GM12878 (cell line): Measurements from ENCODE around the gene GIMAP8. TPM values are rescaled to one million over a fixed set of nuclear protein-coding genes. Genes with fewer than 3 reads are reported as not detected.

Experiments
- ATAC-seq: fragments of 200-7000 bp; cut with Tn5 transposase; 3 replicates; pipeline ENCODE4 v1.9.1; 2020; ENCODE audit warnings: mild to moderate bottlenecking, moderate library complexity
- BruUV-seq: library from RNA; stranded (reverse); fragments of 400-500 nt; replicated peaks from 2 replicates; lab custom pipeline; 2021; lab: Mats Ljungman, UMichigan
- CTCF ChIA-PET: fragments of 300-600 bp; sonication (Branson Sonifier 250); formaldehyde crosslinking; extraction: SDS; loops from one replicate; lab custom pipeline; 2021; ENCODE audit warnings: inconsistent platforms; lab: Yijun Ruan, JAX
- POLR2A ChIA-PET: fragments of 350-600 bp; formaldehyde crosslinking; extraction: SDS; loops from one replicate; lab custom pipeline; 2021; ENCODE audit warnings: inconsistent platforms; lab: Charles Lee
- RAD21 ChIA-PET: fragments of 300-600 bp; sonication (Branson Sonifier 250); formaldehyde crosslinking; loops from one replicate; lab custom pipeline; 2023; ENCODE audit warnings: antibody characterized with exemption; ENCODE audit not compliant: unreplicated experiment; lab: Charles Lee
- SMC1A ChIA-PET: fragments of 300-600 bp; sonication (Branson Sonifier 250); formaldehyde crosslinking; loops from one replicate; lab custom pipeline; 2023; ENCODE audit not compliant: unreplicated experiment, uncharacterized antibody; lab: Charles Lee
- DNase-seq: peaks from one replicate; pipeline ENCODE4 v3.0.0-alpha.2; 2011; ENCODE audit warnings: low read depth, low spot score
- FAIRE-seq: peaks from 3 replicates; lab custom pipeline; 2011; peaks lifted over from hg19 to GRCh38; lab: Jason Lieb, UNC
- H2AFZ ChIP-seq: 2 replicates; pipeline ENCODE4 v1.6.0; 2011; ENCODE audit warnings: low read depth, low read length, control low read depth; ENCODE audit not compliant: control insufficient read depth
- H3K27ac ChIP-seq: 2 replicates; pipeline ENCODE4 v1.5.1; 2011; ENCODE audit warnings: control low read depth; ENCODE audit not compliant: control insufficient read depth, insufficient read depth
- H3K27me3 ChIP-seq, 2 experiments: replicated peaks in 1 of 2; 2 replicates each; pipeline versions ENCODE4 v1.6.0 to v1.6.1; 2011; ENCODE audit warnings: low read length in 1 of 2; ENCODE audit not compliant: control insufficient read depth in 2 of 2, insufficient read depth in 2 of 2
- H3K36me3 ChIP-seq, 2 experiments: 2 replicates each; pipeline ENCODE4 v1.5.1; 2011; ENCODE audit warnings: low read length in 1 of 2; ENCODE audit not compliant: control insufficient read depth in 2 of 2, insufficient read depth in 2 of 2
- H3K4me1 ChIP-seq: 2 replicates; pipeline ENCODE4 v1.6.1; 2011; ENCODE audit warnings: mild to moderate bottlenecking, low read length, moderate library complexity, mixed read lengths; ENCODE audit not compliant: control insufficient read depth, insufficient read depth
- H3K4me2 ChIP-seq: 2 replicates; pipeline ENCODE4 v1.6.0; 2011; ENCODE audit warnings: control low read depth; ENCODE audit not compliant: control insufficient read depth, insufficient read depth
- H3K4me3 ChIP-seq: fragments of 200-600 bp; sonication (generic); 2 replicates; pipeline ENCODE4 v1.5.1; 2016
- H3K79me2 ChIP-seq: 2 replicates; pipeline ENCODE4 v1.6.0; 2011; ENCODE audit warnings: low read length; ENCODE audit not compliant: control insufficient read depth, insufficient read depth
- H3K9ac ChIP-seq: 2 replicates; pipeline ENCODE4 v1.8.0; 2011; ENCODE audit warnings: low read length, control low read depth, mixed read lengths; ENCODE audit not compliant: control insufficient read depth, insufficient read depth
- H3K9me3 ChIP-seq: replicated peaks from 3 replicates; pipeline ENCODE4 v1.5.1; 2011; ENCODE audit warnings: mild to moderate bottlenecking, low read length; ENCODE audit not compliant: control insufficient read depth, insufficient read depth
- H4K20me1 ChIP-seq: 2 replicates; pipeline ENCODE4 v1.6.0; 2011; ENCODE audit not compliant: control insufficient read depth, insufficient read depth
- CHD2 ChIP-seq: IDR thresholded peaks from 2 replicates; pipeline ENCODE4 v1.6.1; 2011; ENCODE audit warnings: low read depth, low read length, improper control_type of control experiment, borderline replicate concordance
- HDGF ChIP-seq: fragments of 450-650 bp; IDR thresholded peaks from 2 replicates; pipeline ENCODE4 v1.6.1; 2016; ENCODE audit warnings: antibody characterized with exemption
- MEF2B ChIP-seq: fragments of 450-650 bp; IDR thresholded peaks from 2 replicates; pipeline ENCODE4 v1.6.1; 2018; ENCODE audit warnings: mild to moderate bottlenecking, moderate library complexity; ENCODE audit not compliant: partially characterized antibody, poor library complexity, severe bottlenecking
- SIN3A ChIP-seq: IDR thresholded peaks from 2 replicates; pipeline ENCODE4 v1.6.1; 2012; ENCODE audit warnings: low read depth, low read length, improper control_type of control experiment
- YY1 ChIP-seq: IDR thresholded peaks from 2 replicates; pipeline ENCODE4 v1.6.1; 2011; ENCODE audit warnings: low read depth, mild to moderate bottlenecking, low read length
- ZNF274 ChIP-seq: IDR thresholded peaks from one replicate; pipeline ENCODE4 v1.8.0; 2011; ENCODE audit not compliant: insufficient read length, insufficient read depth
- WGBS: methylation state at CpG from one replicate; pipeline ENCODE4 v1.1.6; 2016; ENCODE audit warnings: low lambda C conversion rate; ENCODE audit not compliant: insufficient replicate concordance, insufficient coverage; ENCODE audit errors: missing lambda C conversion rate; 5-methylcytosine and 5-hydroxymethylcytosine counted together
- in situ Hi-C: fragments of 300-500 bp; cut with MboI; formaldehyde crosslinking; loops from 9 replicates; pipeline ENCODE4 v1.14.3; 2018; ENCODE audit warnings: mixed read lengths
- intact Hi-C: fragments of 100-400 bp; cut with micrococcal nuclease; formaldehyde crosslinking; loops from one replicate; pipeline ENCODE4 v1.14.2; 2022; ENCODE audit not compliant: unreplicated experiment
- polyA plus RNA-seq, 11 experiments: library from polyadenylated mRNA; depleted of rRNA in 4 of 11; unstranded in 6 of 11; stranded (reverse) in 5 of 11; fragments of >200 nt; fragmentation: Nextera tagmentation in 4 of 11; fragmentation: Illumina TruSeq in 1 of 11; extraction: Ambion mirVana in 4 of 11; extraction: Trizol in 1 of 11; gene quantifications; 1 replicate in 1 of 11; 2 replicates in 10 of 11; pipeline versions ENCODE4 v1.2.1 to v1.2.3, GENCODE V29; 2011 to 2016; ENCODE audit warnings: inconsistent platforms in 2 of 11, missing spikeins in 2 of 11, low read depth in 1 of 11
- total RNA-seq, 4 experiments: library from RNA; depleted of rRNA in 3 of 4; stranded (reverse); fragments of >200 nt in 3 of 4; fragmentation: Illumina TruSeq in 1 of 4; extraction: Trizol in 1 of 4; gene quantifications; 2 replicates each; pipeline versions ENCODE4 v1.2.1 to v1.2.3, GENCODE V29; 2013 to 2021
- TF ChIP-seq, protein P1 (sequence below): IDR thresholded peaks from 2 replicates; pipeline ENCODE4 v1.6.1; 2011; ENCODE audit warnings: borderline replicate concordance, low read depth, mild to moderate bottlenecking, moderate library complexity, low read length; ENCODE audit not compliant: insufficient read depth, poor library complexity, severe bottlenecking

The GIMAP8 gene
- total and polyA plus RNA-seq, 10 of the 15 experiments (the other 5 are each of a cell fraction or from before 2014, with no cell fraction given): 0.66 to 9.7 (median 4.7) TPM

DNA sequence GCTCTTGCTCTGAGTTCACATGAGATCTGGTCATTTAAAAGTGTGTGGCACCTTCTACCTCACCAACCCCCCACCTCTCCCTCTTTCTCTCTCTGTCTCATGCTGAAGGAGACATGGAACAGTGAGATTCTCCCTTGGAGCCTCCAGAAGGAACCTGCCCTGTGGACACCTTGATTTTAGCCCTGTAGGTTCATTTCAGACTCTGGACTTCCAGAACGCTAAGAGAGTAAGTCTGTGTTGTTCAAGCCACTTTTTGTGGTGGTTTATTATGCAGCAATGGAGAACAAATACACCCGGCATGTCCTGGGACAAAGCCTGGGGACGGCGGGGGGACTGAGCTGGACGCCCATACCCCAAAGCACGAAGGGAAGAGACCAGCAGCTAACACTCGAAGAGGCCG lies 20.7 kb upstream of the GIMAP8 start:
- H3K4me3 ChIP-seq: no peak overlapping the region
- H3K4me2 ChIP-seq: no peak overlapping the region
- CTCF ChIA-PET: interaction anchor here (1.8 kb wide), 1 partner anchor 19 kb away, joined by 5 read pairs; no protein-coding TSS in a partner anchor
- ATAC-seq: no peak
- FAIRE-seq: no peak
- no peak for DNase-seq
- no peak overlapping the region for H2AFZ ChIP-seq
- H3K9ac ChIP-seq: no peak overlapping the region
- peaks cover 23% of the 10 kb centered on the region for H3K4me1 ChIP-seq
- no peaks in the 10 kb centered on the region for H3K36me3 ChIP-seq
- BruUV-seq: no TSS peak
- TF ChIP-seq YY1 (no peak), MEF2B (no peak), SIN3A (no peak), CHD2 (no peak), HDGF (no peak), ZNF274 (no peak)
- TF ChIP-seq, protein P1, sequence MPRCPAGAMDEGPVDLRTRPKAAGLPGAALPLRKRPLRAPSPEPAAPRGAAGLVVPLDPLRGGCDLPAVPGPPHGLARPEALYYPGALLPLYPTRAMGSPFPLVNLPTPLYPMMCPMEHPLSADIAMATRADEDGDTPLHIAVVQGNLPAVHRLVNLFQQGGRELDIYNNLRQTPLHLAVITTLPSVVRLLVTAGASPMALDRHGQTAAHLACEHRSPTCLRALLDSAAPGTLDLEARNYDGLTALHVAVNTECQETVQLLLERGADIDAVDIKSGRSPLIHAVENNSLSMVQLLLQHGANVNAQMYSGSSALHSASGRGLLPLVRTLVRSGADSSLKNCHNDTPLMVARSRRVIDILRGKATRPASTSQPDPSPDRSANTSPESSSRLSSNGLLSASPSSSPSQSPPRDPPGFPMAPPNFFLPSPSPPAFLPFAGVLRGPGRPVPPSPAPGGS: no peak
- TF ChIP-seq, all 136 proteins: peak for 0
- Histone ChIP-seq H3K27me3 (no peaks in the 10 kb centered on the region), H3K9me3 (no peaks in the 10 kb centered on the region), H3K27ac (no peak overlapping the region), H4K20me1 (no peaks in the 10 kb centered on the region), H3K79me2 (peaks cover 20% of the 10 kb centered on the region)
- in situ Hi-C loops (no loop called here), intact Hi-C loops (no loop called here)
- WGBS: 56% methylated on average over 8 of the region's 8 CpGs
- ChIA-PET SMC1A (interaction anchor here (0.9 to 1.8 kb wide), 5 partner anchors 8 to 77 kb away, joined by 3 to 7 read pairs (median 4); no protein-coding TSS in a partner anchor), RAD21 (no interaction called here), POLR2A (no interaction called here)
